Activated CD4-positive, CD25-positive, alpha-beta regulatory T cell treated with anti-CD3 and anti-CD28 coated beads, Interleukin-2, amount 50 U/mL, for 72 hours (primary cell): Measurements from ENCODE around the gene PIWIL4.

Source experiments
- DNase-seq: peaks from one replicate; pipeline ENCODE4 v3.0.0; 2021

The PIWIL4 gene

DNA sequence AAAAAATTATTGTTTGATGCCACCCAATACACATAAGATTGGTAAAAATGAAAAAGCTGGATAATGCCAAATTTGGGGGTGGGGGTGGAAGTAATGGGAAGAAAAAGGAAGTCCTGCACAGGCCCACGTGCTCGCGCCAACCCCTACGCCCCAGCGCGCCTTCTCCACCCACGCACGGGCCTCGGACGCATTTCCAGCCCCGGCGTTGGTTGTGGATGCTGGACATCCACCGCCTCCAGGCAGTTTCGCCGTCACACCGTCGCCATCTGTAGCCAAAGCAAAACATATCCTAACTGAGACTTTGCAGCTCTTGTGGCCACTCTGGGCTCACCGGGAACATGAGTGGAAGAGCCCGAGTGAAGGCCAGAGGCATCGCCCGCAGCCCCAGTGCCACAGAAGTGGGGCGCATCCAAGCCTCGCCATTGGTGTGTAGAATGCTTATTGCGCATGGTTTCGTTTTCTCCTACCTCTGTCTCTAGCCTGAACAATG lies at the start of gene PIWIL4:
Gene PIWIL4, plus strand, starts transcription at position 188 of the 490 bp plus-strand sequence. Its CDS starts 151 bp downstream, at position 339.
- DNase-seq = no peak

DNA sequence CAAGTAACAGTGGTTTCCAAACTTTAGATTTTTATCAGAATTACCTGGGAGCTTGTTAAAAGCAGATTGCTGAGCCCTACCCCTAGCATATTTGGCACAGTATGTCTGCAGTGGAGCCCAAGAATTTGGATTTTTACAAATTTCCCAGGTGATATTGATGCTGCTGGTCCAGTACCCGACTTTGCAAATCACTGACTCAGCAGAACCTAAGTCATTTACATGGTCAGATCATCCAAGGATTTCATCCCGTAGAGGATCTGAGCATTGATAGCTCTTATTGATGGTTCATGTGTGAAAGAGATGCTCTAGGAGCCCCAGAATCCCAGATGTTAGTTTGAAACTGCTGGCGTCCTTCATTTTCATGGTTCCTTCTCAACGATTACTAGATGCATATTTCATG lies 48.9 kb upstream of the PIWIL4 start:
- DNase-seq = no peak

DNA sequence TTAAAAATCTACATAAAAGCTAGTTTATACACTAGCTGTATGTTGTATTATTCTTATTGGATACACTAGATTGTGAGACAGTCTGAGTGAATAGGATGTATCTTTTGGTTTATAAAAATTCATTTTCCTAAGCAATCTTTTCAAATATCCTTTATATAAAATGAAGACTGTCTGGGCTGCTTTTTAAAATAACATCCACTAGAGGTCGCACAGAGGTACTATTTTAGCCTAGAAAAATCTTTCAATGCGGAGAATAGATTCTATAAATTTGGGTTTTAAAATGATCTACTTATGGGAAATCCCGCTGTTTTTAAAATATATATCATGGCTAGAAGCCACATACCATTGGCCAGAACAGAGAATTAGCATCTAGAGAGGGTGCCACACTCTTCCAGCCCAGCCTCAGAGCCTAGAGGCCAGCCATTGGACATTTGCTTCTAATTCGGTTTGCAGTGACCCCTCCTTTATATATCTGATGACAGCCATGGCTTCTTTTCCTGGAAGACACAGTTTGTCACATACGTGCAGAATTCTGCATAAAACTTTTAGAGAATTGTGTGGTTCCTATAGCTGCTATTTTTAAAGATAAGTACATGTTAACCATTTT lies 47.6 kb upstream of the PIWIL4 start:
- DNase-seq = no peak

DNA sequence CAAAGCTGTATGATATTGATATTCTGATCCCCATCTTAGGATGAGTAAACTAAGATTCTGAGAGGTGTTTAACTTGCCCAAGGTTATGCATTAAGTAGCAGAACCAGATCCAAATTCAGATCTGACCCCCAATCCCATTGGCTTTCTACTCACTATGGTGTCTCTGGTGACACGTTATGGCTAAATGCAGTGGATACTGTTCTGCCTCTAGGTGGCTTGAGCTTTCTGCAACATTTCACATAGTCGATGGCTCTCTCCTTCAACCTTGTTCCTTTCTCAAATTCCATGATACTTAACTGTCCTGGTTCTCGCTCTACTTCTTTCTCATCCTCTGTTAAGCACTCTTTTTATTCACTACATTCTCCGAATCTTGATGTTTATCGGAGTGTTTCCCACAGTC lies 45.5 kb upstream of the PIWIL4 start:
- DNase-seq = no peak

DNA sequence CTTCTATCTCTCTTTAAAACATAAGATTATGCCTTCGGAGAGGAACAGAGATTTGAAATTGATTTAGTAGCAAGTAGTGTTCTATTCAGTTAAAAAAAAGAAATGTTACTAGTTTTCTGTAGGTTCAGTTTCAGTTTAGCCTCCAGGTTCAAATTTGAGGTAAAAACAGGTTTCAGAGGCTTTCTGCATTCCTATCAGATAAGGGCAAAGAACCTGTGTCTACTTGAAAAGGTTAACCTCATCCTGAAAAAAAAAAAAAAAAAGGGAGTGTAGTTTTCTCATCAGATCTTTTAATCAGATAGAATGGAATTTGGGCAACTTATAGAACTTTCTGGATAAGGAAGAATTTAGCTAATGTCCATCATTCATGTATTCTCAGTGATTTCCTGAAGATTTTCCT lies 42.8 kb upstream of the PIWIL4 start:
- no peak for DNase-seq

DNA sequence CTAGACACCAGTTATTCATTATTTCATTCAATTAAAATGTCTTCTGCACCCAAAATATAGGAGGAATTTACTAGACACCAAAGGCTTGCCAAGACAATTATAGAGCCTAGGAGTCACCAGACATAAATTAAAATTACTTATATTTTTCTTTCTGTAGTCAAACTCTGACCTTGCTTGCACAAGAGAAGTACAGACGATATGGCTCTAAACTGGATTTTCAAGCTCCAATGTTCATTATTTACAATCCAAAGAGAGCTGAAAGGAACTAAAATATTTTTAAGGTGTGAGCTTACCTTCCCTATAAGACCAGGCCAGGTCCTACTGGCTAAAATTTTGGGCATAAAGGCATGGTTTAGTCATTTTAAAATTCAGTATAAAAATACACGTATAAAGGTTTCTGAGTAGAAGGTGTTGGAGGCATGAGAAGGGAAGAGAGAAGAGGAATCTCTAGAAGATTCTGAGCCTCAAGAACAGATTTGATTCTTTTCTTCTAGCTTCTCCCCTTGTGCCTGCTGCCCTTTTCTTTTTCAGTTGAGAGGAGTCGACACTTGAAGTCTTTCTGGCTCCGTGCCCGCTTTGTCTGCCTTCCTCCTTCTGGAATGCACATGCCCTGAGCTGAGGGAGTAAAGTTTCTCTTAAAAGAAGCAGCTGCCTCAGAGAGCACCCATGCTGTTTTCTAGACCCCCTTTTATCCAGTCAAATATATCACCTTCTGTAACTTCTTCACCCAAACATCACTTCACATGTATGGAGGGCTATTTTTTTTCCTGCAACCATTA lies 41.4 kb upstream of the PIWIL4 start:
- no peak for DNase-seq

DNA sequence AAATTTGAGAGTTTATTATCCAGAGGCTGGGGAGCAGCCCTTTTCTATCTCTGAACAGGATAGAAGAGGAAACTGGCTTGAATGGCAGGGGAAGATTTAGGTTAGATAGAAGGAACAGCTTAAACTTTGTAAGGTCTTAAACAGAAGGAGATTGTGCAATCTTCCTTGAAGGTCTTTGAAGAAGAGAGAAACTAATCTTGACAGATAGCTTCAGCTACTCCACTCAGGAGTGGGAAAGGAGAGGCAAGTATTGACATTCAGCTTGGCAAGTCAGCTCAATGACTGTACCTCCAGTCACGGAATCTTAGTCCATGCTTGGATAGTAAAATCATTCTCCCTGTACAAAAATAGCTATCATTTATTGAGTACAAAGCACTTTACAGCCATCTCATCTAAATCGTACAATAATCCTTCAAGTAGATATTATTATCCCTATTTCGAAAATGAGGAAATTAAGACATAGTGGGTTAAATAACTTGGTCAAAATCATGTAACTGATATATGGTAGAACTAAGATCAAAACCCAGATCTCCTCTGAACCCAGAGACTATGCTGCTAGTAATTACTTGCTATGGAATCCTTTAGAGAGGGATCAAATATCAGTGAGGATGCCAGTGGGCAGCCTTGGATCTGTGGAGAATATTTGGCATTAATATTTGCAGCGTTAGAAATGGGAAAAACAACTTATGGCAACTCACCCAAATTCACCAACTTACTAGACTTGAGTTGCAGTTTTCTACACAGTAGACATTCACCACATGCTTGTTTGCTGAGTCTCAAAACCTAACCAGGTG lies 40.3 kb upstream of the PIWIL4 start:
- no peak for DNase-seq

DNA sequence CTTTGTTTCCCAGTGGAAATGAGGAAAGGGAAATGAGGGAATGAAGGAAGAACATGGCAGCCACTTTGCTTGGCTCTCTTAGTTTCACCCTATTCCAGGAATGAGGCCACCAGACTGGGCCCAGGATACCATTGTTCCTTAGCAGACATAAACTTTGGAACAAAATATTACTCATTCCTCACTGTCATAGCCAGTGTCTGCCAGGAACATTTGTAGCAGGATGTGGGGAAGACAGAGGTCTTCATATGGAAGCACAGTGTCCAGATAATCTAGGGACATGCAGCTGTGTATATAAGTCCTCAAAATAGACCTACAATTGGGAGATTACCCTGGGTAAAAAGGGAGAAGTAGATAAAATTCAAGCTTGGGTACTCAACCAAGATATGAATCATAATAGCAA lies 38.6 kb upstream of the PIWIL4 start:
- DNase-seq = no peak

DNA sequence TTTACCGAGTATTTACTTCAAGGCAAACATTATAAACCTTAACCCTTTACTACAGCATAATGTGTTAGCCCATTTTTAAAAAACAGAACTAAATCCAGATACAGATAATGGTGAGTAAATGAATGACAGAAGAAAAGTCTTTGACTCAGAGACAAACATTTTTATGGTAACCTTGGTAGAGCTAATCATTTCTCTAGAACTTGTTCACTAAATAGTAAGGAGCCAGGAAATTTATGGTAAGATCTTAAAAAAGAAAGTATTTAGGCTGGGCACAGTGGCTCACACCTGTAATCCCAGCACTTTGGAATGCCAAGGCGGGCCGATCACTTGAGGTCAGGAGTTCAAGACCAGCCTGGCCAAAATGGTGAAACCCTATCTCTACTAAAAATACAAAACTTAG lies 35.0 kb upstream of the PIWIL4 start:
- no peak for DNase-seq

DNA sequence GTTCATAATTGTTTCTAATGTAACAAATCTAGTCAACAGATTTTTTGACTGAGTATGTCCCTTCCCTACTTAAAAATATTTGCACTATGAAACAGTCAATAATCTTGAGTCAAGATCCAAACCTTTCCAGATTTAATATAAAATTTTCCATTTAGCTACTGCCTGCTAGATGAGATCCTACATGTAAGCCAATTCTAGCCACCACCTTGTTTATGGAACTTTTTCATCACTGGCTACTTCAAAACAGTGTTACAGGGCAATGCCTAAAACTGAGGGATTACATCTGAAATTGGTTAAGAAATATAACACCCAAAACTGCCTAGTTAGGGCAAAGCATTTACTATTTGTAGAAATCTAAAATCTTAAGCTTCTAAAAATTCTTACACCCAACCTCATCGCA lies 34.0 kb upstream of the PIWIL4 start:
- DNase-seq = no peak

DNA sequence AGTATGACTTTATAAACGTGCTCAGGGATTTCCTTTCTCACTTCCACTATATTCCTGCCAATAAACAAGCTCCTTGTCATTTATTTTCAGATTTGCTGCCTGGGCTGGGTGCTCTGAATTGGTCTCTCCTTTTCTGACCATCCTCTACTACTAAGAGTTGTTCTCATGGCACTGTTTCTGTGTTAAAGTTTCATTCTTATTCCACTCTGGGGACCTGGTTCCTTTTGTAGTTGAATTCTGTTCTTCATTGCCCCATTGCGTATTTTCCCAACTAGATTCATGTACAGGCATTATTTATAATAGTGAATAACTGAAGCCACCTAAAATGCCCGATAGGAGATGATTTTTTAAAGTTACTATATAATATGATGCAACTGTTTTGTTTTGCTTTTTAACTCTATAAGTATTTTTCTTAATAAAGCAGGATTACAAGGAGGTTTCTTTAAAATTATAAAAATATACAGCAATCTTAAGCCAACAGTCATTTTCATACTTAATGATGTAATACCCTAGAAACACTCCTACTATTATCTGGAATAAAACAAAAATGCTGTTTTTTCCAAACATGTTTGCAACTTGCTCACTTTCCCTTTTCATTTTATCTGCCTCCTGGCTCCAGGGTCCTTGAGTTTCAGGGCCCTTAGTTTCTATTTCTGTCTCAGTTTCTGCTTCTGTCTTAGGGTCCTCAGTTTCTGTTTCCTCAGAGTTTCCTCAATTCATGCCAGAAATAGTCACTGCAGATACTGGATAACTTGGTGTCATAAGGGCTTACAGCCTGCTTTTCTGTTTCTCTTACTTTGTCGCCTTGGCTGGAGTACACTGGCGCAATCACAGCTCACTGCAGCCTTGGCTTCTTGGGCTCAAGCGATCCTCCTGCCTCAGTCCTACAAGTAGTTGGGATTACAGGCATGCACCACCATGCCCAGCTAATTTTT lies 33.2 kb upstream of the PIWIL4 start:
- no peak for DNase-seq

DNA sequence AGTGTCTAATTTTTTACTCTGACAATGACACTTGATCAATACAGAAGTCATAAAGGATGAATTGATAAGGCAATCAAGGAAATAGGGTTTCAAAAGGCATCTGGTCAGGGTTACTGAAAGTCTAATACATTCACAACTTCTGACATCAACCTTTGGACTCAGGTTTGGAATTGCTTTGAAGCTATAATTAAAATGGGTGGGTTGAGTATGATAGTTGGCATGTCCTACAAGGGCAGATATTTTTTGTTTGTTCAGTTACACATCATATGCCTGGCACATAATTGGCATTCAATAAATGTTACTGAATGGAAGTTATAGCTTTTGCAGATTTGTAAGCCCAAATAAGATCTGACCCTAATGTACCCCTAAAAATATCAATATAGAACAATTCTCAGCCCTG lies 30.8 kb upstream of the PIWIL4 start:
- no peak for DNase-seq

DNA sequence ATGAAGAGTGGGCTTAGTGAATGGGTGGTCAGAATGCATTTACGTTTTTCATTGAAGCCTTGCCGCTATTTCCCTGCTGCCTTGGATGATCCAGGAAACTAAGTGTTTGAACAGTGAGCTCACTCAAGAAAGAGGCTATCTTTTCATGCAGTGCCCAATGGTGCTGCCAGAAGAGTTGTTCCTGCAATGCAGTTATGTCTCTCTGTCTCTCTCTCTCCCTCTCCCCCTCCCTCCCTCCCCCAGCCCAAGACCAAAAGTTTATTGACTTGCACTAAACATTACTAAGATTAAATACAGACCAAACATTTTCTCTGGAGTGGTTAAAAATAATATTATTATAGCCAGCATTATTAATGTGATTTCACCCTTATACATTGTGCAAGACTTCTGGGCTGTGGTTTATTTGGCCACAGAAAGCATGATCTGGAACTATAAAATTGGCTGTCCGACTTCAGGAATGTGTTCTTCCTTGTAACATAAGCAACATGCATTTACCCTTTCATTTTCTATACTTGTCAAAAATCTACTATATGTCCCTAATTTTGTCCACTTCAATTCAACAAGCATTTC lies 30.1 kb upstream of the PIWIL4 start:
- DNase-seq = no peak

DNA sequence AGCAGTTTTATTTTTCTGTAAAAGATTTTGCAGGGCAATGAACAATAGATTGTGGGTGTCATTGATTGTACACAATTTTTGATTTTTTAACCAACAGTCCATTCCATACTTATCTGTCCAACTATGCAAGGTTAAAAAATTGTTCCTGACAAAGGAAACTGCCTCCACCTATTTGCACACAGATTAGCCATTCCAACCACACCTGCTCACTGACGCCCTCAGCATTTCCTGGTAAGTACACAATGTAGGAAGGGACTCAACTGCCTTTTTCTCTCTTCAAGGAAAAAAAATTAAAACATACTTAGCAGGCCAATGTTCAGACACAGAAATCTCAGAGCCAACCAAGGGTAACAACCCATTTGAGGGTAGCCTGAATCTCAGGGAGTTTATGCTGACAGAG lies 27.7 kb upstream of the PIWIL4 start:
- DNase-seq = no peak

DNA sequence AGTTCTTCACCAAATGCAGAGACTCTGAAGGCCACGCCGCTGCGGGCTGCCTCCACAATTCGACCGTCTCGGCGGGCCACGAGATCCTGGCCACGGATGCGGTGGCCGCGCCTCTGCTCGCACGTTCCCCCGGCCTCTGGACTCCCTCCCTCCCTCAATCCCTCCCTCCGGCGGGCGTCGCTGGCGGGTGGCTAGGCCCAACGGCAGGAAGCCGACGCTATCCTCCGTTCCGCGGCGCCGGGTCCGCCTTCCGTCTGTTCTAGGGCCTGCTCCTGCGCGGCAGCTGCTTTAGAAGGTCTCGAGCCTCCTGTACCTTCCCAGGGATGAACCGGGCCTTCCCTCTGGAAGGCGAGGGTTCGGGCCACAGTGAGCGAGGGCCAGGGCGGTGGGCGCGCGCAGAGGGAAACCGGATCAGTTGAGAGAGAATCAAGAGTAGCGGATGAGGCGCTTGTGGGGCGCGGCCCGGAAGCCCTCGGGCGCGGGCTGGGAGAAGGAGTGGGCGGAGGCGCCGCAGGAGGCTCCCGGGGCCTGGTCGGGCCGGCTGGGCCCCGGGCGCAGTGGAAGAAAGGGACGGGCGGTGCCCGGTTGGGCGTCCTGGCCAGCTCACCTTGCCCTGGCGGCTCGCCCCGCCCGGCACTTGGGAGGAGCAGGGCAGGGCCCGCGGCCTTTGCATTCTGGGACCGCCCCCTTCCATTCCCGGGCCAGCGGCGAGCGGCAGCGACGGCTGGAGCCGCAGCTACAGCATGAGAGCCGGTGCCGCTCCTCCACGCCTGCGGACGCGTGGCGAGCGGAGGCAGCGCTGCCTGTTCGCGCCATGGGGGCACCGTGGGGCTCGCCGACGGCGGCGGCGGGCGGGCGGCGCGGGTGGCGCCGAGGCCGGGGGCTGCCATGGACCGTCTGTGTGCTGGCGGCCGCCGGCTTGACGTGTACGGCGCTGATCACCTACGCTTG lies 23.2 kb upstream of the PIWIL4 start, which contains the start of gene FUT4:
Gene FUT4, plus strand, starts transcription at position 227 of the 951 bp plus-strand sequence. Its CDS starts 213 bp downstream, at position 440.
- DNase-seq = peak; percentile 80

DNA sequence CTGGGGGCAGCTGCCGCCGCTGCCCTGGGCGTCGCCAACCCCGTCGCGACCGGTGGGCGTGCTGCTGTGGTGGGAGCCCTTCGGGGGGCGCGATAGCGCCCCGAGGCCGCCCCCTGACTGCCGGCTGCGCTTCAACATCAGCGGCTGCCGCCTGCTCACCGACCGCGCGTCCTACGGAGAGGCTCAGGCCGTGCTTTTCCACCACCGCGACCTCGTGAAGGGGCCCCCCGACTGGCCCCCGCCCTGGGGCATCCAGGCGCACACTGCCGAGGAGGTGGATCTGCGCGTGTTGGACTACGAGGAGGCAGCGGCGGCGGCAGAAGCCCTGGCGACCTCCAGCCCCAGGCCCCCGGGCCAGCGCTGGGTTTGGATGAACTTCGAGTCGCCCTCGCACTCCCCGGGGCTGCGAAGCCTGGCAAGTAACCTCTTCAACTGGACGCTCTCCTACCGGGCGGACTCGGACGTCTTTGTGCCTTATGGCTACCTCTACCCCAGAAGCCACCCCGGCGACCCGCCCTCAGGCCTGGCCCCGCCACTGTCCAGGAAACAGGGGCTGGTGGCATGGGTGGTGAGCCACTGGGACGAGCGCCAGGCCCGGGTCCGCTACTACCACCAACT lies 22.4 kb upstream of the PIWIL4 start:
- DNase-seq = no peak

DNA sequence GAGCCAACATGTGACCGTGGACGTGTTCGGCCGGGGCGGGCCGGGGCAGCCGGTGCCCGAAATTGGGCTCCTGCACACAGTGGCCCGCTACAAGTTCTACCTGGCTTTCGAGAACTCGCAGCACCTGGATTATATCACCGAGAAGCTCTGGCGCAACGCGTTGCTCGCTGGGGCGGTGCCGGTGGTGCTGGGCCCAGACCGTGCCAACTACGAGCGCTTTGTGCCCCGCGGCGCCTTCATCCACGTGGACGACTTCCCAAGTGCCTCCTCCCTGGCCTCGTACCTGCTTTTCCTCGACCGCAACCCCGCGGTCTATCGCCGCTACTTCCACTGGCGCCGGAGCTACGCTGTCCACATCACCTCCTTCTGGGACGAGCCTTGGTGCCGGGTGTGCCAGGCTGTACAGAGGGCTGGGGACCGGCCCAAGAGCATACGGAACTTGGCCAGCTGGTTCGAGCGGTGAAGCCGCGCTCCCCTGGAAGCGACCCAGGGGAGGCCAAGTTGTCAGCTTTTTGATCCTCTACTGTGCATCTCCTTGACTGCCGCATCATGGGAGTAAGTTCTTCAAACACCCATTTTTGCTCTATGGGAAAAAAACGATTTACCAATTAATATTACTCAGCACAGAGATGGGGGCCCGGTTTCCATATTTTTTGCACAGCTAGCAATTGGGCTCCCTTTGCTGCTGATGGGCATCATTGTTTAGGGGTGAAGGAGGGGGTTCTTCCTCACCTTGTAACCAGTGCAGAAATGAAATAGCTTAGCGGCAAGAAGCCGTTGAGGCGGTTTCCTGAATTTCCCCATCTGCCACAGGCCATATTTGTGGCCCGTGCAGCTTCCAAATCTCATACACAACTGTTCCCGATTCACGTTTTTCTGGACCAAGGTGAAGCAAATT lies 21.7 kb upstream of the PIWIL4 start:
- no peak for DNase-seq

DNA sequence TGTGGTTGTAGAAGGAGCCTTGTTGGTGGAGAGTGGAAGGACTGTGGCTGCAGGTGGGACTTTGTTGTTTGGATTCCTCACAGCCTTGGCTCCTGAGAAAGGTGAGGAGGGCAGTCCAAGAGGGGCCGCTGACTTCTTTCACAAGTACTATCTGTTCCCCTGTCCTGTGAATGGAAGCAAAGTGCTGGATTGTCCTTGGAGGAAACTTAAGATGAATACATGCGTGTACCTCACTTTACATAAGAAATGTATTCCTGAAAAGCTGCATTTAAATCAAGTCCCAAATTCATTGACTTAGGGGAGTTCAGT lies 21.1 kb upstream of the PIWIL4 start:
- no peak for DNase-seq

DNA sequence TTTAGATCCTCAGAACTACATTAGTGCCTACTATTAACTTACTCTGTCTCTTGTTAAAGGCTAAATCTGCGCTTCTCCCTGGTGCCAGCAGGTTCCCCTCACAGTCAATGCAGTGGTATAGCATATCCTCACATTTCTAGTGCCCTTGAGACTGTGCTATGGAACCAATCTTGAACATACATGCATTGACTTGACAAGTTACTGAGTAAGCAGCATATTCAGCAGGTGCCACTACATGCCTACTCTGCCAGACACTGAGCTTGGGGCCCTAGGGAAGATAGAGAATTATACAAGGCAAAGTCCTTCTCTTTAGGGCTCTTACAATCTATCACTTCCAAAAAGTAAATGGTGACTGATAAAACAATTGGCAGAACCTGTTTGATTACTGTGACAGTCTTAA lies 20.3 kb upstream of the PIWIL4 start:
- no peak for DNase-seq

DNA sequence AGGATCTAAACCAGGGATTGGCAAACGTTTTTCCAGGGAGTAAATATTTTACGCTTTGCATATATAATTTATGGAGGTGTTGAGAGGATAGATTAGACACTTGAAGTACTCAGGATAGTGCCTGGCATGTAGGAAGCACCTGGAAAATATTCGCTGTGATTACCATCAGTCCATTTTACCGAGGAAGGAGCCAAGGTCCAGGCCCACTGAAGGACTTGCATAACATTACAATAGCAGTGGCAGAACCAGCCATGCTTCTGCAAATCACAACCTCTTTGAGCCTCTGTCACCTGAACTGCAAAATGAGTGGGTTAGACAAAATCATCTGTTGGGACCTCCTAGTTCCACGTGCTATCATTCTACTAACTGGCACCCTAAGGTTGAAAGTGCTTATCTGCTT lies 18.0 kb upstream of the PIWIL4 start:
- DNase-seq = no peak
